ENCODE results near the gene TMIE.

DNA sequence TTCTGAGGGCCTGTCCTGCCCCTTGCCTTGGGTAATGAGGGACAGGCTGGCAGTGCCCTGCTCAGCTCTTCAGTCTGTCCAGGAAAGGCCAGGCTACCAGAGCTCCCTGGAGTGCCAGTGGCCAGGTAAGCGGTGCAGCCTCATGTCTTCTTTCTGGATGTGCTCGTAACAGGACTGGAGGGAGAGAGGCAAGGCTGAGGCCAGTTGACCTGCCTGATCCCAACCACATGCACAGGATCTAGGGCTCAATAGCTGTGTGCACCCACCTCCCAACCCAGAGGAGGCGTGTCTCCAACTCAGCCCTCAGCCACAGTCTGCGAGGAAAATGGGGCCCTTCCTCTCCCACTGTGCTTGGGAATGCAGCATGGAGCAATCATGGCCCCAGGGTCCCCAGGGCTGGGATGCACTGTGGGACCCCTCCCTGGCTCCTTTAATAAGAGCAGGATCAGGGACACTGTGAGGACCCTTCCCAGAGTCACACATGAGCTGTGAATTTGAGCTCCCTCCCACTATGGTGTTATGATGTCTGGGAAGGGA lies 30.2 kb upstream of the TMIE start:
- TF ChIP-seq, protein P1, sequence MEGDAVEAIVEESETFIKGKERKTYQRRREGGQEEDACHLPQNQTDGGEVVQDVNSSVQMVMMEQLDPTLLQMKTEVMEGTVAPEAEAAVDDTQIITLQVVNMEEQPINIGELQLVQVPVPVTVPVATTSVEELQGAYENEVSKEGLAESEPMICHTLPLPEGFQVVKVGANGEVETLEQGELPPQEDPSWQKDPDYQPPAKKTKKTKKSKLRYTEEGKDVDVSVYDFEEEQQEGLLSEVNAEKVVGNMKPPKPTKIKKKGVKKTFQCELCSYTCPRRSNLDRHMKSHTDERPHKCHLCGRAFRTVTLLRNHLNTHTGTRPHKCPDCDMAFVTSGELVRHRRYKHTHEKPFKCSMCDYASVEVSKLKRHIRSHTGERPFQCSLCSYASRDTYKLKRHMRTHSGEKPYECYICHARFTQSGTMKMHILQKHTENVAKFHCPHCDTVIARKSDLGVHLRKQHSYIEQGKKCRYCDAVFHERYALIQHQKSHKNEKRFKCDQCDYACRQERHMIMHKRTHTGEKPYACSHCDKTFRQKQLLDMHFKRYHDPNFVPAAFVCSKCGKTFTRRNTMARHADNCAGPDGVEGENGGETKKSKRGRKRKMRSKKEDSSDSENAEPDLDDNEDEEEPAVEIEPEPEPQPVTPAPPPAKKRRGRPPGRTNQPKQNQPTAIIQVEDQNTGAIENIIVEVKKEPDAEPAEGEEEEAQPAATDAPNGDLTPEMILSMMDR (IDR thresholded peaks at IDR 0.05), result no peak
- TF ChIP-seq POLR2A (IDR thresholded peaks at IDR 0.05), result no peak

Measured in adrenal gland (tissue), 5 donors.